ENCODE measurements around the gene ARHGEF10L.

ARHGEF10L gene

GRCh38 chr1:17531682-17532487 lies 7.6 kb upstream of the ARHGEF10L start:
- no peak overlapping the region for H3K4me3 ChIP-seq
- no peaks in the 10 kb centered on the region for H3K9me3 ChIP-seq
- H3K27me3 ChIP-seq = no peaks in the 10 kb centered on the region
- no peak for TF ChIP-seq CTCF (IDR thresholded peaks at IDR 0.05)
- H3K4me1 ChIP-seq = peaks cover 0 to 61% (median 48%) of the 10 kb centered on the region in 4 donors
- H3K27ac ChIP-seq = peak overlapping the region; percentile 88 to 100
- intact Hi-C loops (cut with DNase I; ENCODE audit: low total_unique reads) = no loop called here
- H3K36me3 ChIP-seq = no peaks in the 10 kb centered on the region
- DNase-seq = peak; percentile 82 to 95

GRCh38 chr1:17533201-17533600 lies 6.3 kb upstream of the ARHGEF10L start:
- no peaks in the 10 kb centered on the region for H3K9me3 ChIP-seq
- no peaks in the 10 kb centered on the region for H3K27me3 ChIP-seq
- H3K36me3 ChIP-seq = no peaks in the 10 kb centered on the region
- TF ChIP-seq CTCF (IDR thresholded peaks at IDR 0.05) = no peak
- H3K4me1 ChIP-seq = peaks cover 0 to 60% (median 42%) of the 10 kb centered on the region in 4 donors
- intact Hi-C loops (cut with DNase I; ENCODE audit: low total_unique reads) = no loop called here
- H3K27ac ChIP-seq = peak overlapping the region; percentile 88 to 100
- DNase-seq = no peak
- no peak overlapping the region for H3K4me3 ChIP-seq

- Histone ChIP-seq H3K4me3 (no peak overlapping the region), H3K27ac (peak overlapping the region; percentile 88 to 100), H3K4me1 (peaks cover 0 to 66% (median 50%) of the 10 kb centered on the region in 4 donors), H3K9me3 (no peaks in the 10 kb centered on the region), H3K27me3 (no peaks in the 10 kb centered on the region), H3K36me3 (no peaks in the 10 kb centered on the region)
- intact Hi-C loops (cut with DNase I; ENCODE audit: low total_unique reads) = no loop called here
- DNase-seq = no peak
- TF ChIP-seq CTCF (IDR thresholded peaks at IDR 0.05) = no peak
Measured at GRCh38 chr1:17535300-17535936, 4.1 kb upstream of the ARHGEF10L start.

GRCh38 chr1:17538010-17538409 lies 1.5 kb upstream of the ARHGEF10L start:
- H3K27me3 ChIP-seq = no peaks in the 10 kb centered on the region
- DNase-seq = peak in 1 of 2 donors; percentile 77
- peak overlapping the region; percentile 100 for H3K27ac ChIP-seq
- peaks cover 0 to 62% (median 44%) of the 10 kb centered on the region in 4 donors for H3K4me1 ChIP-seq
- intact Hi-C loops (cut with DNase I; ENCODE audit: low total_unique reads) = no loop called here
- H3K9me3 ChIP-seq = no peaks in the 10 kb centered on the region
- TF ChIP-seq CTCF (IDR thresholded peaks at IDR 0.05) = no peak
- H3K4me3 ChIP-seq = no peak overlapping the region
- no peaks in the 10 kb centered on the region for H3K36me3 ChIP-seq

GRCh38 chr1:17538428-17539117 lies 925 bp upstream of the ARHGEF10L start:
- H3K9me3 ChIP-seq = no peaks in the 10 kb centered on the region
- intact Hi-C loops (cut with DNase I; ENCODE audit: low total_unique reads) = no loop called here
- H3K27me3 ChIP-seq = no peaks in the 10 kb centered on the region
- H3K27ac ChIP-seq = peak overlapping the region; percentile 100
- peaks cover 0 to 62% (median 43%) of the 10 kb centered on the region in 4 donors for H3K4me1 ChIP-seq
- H3K36me3 ChIP-seq = no peaks in the 10 kb centered on the region
- TF ChIP-seq CTCF (IDR thresholded peaks at IDR 0.05) = no peak
- peak overlapping the region; percentile 97 to 99 for H3K4me3 ChIP-seq
- peak; percentile 63 to 80 for DNase-seq
